PC-9 (cell line): ENCODE results near the gene CPPED1. TPM values are rescaled to one million over a fixed set of nuclear protein-coding genes. Genes with fewer than 3 reads are reported as not detected.

Experiments used
- BruUV-seq: library from RNA; stranded (reverse); fragments of 400-500 nt; replicated peaks from 2 replicates; lab custom pipeline; 2021; lab: Mats Ljungman, UMichigan
- CTCF ChIA-PET: fragments of 300-600 bp; sonication (Branson Sonifier 250); formaldehyde crosslinking; loops from one replicate; lab custom pipeline; 2022; ENCODE audit warnings: antibody characterized with exemption; lab: Charles Lee
- POLR2A ChIA-PET: fragments of 300-600 bp; sonication (Branson Sonifier 250); formaldehyde crosslinking; loops from one replicate; lab custom pipeline; 2022; ENCODE audit warnings: antibody characterized with exemption; ENCODE audit not compliant: unreplicated experiment; lab: Charles Lee
- DNase-seq, 2 experiments: peaks; one replicate each; pipeline versions ENCODE4 v3.0.0 to v3.0.0-alpha.2; 2015 to 2022; ENCODE audit warnings: mixed read lengths in 1 of 2
- H2AFZ ChIP-seq: fragments of 200-600 bp; sonication (generic); 2 replicates; pipeline ENCODE4 v1.8.1; 2017; ENCODE audit warnings: antibody characterized with exemption
- H3F3A ChIP-seq: fragments of 200-600 bp; sonication (generic); 2 replicates; pipeline ENCODE4 v1.8.1; 2017; ENCODE audit warnings: antibody characterized with exemption, mild to moderate bottlenecking, low read depth; ENCODE audit not compliant: insufficient read depth
- H3K27ac ChIP-seq: fragments of 200-600 bp; sonication (generic); 2 replicates; pipeline ENCODE4 v1.6.1; 2016; ENCODE audit warnings: mixed run types
- H3K27me3 ChIP-seq: fragments of 200-600 bp; sonication (generic); 2 replicates; pipeline ENCODE4 v1.6.1; 2016; ENCODE audit warnings: low read depth, mixed run types; ENCODE audit not compliant: insufficient read depth
- H3K36me3 ChIP-seq: fragments of 200-600 bp; sonication (generic); 2 replicates; pipeline ENCODE4 v1.6.1; 2016; ENCODE audit warnings: low read depth, mixed run types
- H3K4me1 ChIP-seq: fragments of 200-600 bp; sonication (generic); replicated peaks from 2 replicates; pipeline ENCODE4 v1.6.1; 2016; ENCODE audit warnings: mixed run types; ENCODE audit not compliant: insufficient read depth
- H3K4me2 ChIP-seq: fragments of 200-600 bp; sonication (generic); 2 replicates; pipeline ENCODE4 v1.6.1; 2017; ENCODE audit warnings: mixed run types
- H3K4me3 ChIP-seq: fragments of 200-600 bp; sonication (generic); 2 replicates; pipeline ENCODE4 v1.6.1; 2016; ENCODE audit warnings: mixed run types
- H3K79me2 ChIP-seq: fragments of 200-600 bp; sonication (generic); 2 replicates; pipeline ENCODE4 v1.6.1; 2017; ENCODE audit warnings: low read depth, mixed run types
- H3K9me2 ChIP-seq: fragments of 200-600 bp; sonication (generic); 2 replicates; pipeline ENCODE4 v1.8.1; 2017; ENCODE audit warnings: mild to moderate bottlenecking; ENCODE audit not compliant: insufficient read depth
- H3K9me3 ChIP-seq: fragments of 200-600 bp; sonication (generic); 2 replicates; pipeline ENCODE4 v1.8.1; 2016; ENCODE audit warnings: low read depth; ENCODE audit not compliant: insufficient read depth
- H4K20me1 ChIP-seq: fragments of 200-600 bp; sonication (generic); 2 replicates; pipeline ENCODE4 v1.8.1; 2017; ENCODE audit not compliant: insufficient read depth
- CTCF ChIP-seq: fragments of 200-600 bp; sonication (generic); conservative IDR thresholded peaks from 2 replicates; pipeline ENCODE4 v1.6.1; 2017; ENCODE audit warnings: mixed run types, antibody characterized with exemption, mild to moderate bottlenecking, moderate library complexity
- EZH2 ChIP-seq: fragments of 200-600 bp; sonication (generic); IDR thresholded peaks from 2 replicates; pipeline ENCODE4 v1.8.0; 2017; ENCODE audit warnings: antibody characterized with exemption, low read depth
- intact Hi-C: fragments of 100-400 bp; cut with micrococcal nuclease; formaldehyde crosslinking; loops from one replicate; pipeline ENCODE4 v1.10.0; 2022; ENCODE audit not compliant: unreplicated experiment
- total RNA-seq: library from RNA; stranded (reverse); gene quantifications from 2 replicates; pipeline ENCODE4 v1.2.3, GENCODE V29; 2021

Gene CPPED1
- total RNA-seq, 1 experiment from 2014 or later, result 66.9 TPM

GRCh38 chr16:12628536-12628935 is 175.2 kb downstream of the CPPED1 start:
- POLR2A ChIA-PET, result no interaction called here
- no peaks in the 10 kb centered on the region for H3K9me3 ChIP-seq
- H3F3A ChIP-seq, result no peaks in the 10 kb centered on the region
- no peak for TF ChIP-seq CTCF
- TF ChIP-seq EZH2, result no peak
- no peaks in the 10 kb centered on the region for H3K36me3 ChIP-seq
- no peaks in the 10 kb centered on the region for H3K9me2 ChIP-seq
- H2AFZ ChIP-seq, result no peak overlapping the region
- H3K4me2 ChIP-seq, result no peak overlapping the region
- intact Hi-C loops, result no loop called here
- no peaks in the 10 kb centered on the region for H4K20me1 ChIP-seq
- H3K27ac ChIP-seq, result no peak overlapping the region
- no peak for DNase-seq
- H3K4me1 ChIP-seq, result no peaks in the 10 kb centered on the region
- no peaks in the 10 kb centered on the region for H3K79me2 ChIP-seq
- H3K4me3 ChIP-seq, result no peak overlapping the region
- no peaks in the 10 kb centered on the region for H3K27me3 ChIP-seq
- no TSS peak for BruUV-seq
- CTCF ChIA-PET, result no interaction called here

GRCh38 chr16:12627394-12627793 is 176.3 kb downstream of the CPPED1 start:
- TF ChIP-seq CTCF, result no peak
- no peak for TF ChIP-seq EZH2
- Histone ChIP-seq H4K20me1 (no peaks in the 10 kb centered on the region), H3K36me3 (no peaks in the 10 kb centered on the region), H3K4me2 (no peak overlapping the region), H3K27ac (no peak overlapping the region), H3F3A (no peaks in the 10 kb centered on the region), H3K79me2 (no peaks in the 10 kb centered on the region), H3K4me3 (no peak overlapping the region), H3K4me1 (no peaks in the 10 kb centered on the region), H3K9me3 (no peaks in the 10 kb centered on the region), H3K27me3 (no peaks in the 10 kb centered on the region), H3K9me2 (no peaks in the 10 kb centered on the region), H2AFZ (no peak overlapping the region)
- ChIA-PET POLR2A (no interaction called here), CTCF (no interaction called here)
- intact Hi-C loops, result no loop called here
- no TSS peak for BruUV-seq
- no peak for DNase-seq

- intact Hi-C loops, result no loop called here
- H3K79me2 ChIP-seq, result no peaks in the 10 kb centered on the region
- H3K4me3 ChIP-seq, result no peak overlapping the region
- no peak overlapping the region for H3K4me2 ChIP-seq
- DNase-seq, result no peak
- H2AFZ ChIP-seq, result no peak overlapping the region
- no peaks in the 10 kb centered on the region for H3K36me3 ChIP-seq
- CTCF ChIA-PET, result no interaction called here
- H3K9me2 ChIP-seq, result no peaks in the 10 kb centered on the region
- TF ChIP-seq CTCF (no peak), EZH2 (no peak)
- H4K20me1 ChIP-seq, result no peaks in the 10 kb centered on the region
- no peaks in the 10 kb centered on the region for H3K27me3 ChIP-seq
- no peaks in the 10 kb centered on the region for H3K4me1 ChIP-seq
- no peaks in the 10 kb centered on the region for H3K9me3 ChIP-seq
- POLR2A ChIA-PET, result no interaction called here
- H3K27ac ChIP-seq, result no peak overlapping the region
- no peaks in the 10 kb centered on the region for H3F3A ChIP-seq
- no TSS peak for BruUV-seq
These were observed 177.3 kb downstream of the CPPED1 start for GRCh38 chr16:12626411-12626810.
